HK-2 (cell line): ENCODE data around the gene PABPC3.
A peak's percentile ranks its signal among the peaks of the same experiment; 100 is the strongest.

ENCODE experiments used
- DNase-seq: peaks from one replicate; pipeline ENCODE4 v3.0.0-alpha.2; 2018; ENCODE audit not compliant: unreplicated experiment

The PABPC3 gene

GRCh38 chr13:25111585-25111956 is 15.6 kb downstream of the PABPC3 start:
- DNase-seq = no peak

GRCh38 chr13:25112695-25113255 is 16.8 kb downstream of the PABPC3 start:
- no peak for DNase-seq

DNA sequence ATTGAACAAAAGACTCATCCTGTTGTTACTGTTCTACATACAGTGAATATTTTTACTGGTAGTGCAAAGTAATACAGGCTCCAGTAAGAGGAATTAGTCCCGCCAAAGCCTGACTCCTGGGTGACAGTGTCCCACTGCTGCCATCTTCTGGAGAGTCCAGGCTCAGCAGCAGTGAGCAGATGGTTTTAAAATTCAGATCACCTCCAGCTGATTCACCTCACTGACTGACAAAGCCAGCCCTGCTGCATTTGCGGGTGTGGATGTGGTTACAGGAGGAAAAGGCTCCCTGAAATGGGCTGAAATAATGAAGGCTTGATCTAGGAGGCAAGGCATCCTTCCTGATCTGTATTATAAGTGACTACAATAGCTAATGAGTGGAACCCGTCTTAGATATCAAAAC is 18.3 kb downstream of the PABPC3 start:
- peak; percentile 68 for DNase-seq

- no peak for DNase-seq
Measured at GRCh38 chr13:25116044-25116443, 20.1 kb downstream of the PABPC3 start.

GRCh38 chr13:25117312-25117711 is 21.4 kb downstream of the PABPC3 start:
- no peak for DNase-seq

DNA sequence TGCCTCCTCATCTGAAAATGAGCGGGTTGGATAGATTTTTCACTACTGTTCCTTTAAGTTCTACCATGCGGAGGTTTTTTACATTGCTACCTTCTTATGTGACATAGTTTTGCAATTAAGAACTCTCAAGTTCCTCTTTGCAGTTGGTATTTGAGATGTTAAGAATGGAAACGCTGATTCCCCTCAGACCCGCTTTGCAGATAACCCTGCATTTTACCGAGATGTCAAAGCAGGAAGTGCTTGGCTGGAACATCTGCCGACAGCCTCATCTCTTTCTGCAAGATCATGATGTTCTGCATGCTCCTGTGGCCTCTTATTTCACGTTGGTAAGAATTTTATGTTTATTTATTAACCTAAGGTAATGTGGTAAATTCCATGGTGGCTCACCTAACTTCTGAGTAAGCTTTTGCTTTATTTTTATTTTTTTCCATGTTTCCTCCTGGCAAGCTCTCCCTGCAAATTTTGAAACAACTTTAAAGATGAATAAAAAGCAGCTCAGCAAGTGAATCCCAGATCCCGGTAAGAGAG is 22.5 kb downstream of the PABPC3 start:
- no peak for DNase-seq

- no peak for DNase-seq
Measured at GRCh38 chr13:25130944-25131343, 35.0 kb downstream of the PABPC3 start.

DNA sequence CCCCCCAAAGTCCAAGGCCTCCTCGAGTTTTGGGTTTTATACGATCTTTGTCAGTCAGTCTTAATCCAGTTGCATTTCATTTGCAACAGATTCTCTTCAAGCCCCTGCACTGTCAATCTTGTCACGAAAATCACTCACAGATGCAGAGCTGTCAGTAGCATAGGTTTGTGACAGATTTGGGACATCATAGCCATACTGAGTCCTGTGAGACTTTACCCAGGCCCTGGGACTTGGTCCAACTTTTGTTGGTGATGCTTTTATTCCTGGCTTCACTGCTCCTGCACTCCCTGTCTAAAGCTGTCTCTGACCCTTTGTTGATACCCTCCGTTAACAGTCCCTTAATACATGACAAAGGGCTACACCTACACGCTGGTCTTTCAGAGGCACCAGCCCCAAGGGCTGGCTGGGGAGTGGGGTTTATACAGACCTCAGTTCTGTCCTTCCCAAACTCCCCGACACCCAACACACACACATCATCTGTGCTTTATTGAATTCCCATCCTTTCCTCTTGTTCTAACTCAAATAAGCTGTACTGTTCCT is 36.0 kb downstream of the PABPC3 start:
- no peak for DNase-seq

GRCh38 chr13:25132751-25133390 is 36.9 kb downstream of the PABPC3 start:
- DNase-seq = no peak

DNA sequence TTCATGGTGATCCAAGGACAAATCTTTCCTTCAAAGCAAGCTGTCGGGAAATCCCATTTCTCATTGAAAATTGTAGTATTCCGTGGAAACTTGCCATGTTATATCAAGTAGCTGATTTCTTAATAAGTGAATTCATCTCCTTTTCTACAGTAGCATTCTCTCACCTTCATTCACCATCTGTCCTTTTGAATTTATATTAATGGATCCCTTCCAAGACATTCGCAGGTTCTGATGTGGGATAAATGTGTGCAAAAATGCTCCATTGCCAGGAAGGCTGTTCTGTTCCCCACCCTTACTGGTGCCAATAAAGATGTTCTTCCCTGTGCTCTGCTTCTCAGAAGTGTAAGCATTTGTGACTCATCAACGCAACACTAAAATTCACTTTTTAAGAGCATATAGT is 40.0 kb downstream of the PABPC3 start:
- no peak for DNase-seq

DNA sequence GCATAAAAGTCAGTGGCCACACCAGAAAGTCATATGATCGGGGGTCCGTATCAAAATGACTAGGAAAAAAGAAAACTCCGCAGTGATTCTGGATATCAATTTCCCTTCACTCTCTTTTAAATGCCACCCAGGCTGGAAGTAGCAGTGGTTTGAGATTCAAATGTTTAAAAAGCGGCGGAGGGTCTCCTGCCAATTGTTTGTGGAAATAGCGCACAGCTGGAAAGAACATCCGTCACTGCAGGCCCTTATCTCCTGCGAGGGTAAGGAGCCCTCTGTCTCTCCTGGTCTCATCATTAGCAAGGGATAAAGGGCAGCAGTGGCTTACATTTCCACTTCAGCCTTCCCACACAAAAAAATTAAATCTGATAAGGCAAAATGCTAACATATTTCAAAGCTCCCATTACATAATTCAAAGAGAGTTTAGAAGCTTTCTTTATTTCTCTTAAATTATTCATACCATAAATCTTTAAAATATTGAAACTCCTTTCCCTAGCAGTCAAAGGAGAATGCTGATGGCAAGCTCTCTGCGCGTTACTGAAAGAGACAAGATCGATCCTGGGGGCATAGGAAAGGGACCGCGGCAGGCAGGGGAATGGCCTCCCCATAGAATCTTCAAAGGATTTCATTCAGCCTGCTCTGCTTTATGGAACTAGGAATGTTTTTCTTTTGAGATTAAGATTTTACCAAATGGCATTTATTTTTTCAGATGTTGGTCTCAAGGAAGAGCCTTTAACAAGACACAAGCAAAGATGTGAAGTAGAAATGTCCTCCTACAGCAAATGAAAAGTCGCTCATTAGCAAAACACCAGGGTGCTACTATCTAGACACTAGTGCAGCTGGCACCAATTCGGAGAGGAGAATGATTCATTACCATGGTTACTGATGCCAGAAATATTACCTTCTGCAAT is 41.2 kb downstream of the PABPC3 start:
- DNase-seq = no peak

DNA sequence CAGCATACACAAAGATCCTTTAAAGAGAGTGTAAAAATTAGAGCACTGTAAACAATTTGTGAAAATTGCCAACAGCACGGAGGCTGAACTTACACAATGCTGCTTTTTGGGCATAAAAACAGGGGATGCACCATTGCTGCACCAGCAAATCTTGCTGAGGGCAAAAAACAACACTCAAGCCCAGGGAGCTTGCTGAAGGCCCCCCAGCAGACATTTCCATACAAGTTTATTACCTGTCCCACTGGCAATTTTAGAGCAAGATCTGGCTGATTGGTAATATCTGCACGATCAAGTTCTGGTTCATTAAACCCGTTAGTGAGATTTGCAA is 41.8 kb downstream of the PABPC3 start:
- no peak for DNase-seq

GRCh38 chr13:25141042-25141441 is 45.1 kb downstream of the PABPC3 start:
- DNase-seq = no peak

DNA sequence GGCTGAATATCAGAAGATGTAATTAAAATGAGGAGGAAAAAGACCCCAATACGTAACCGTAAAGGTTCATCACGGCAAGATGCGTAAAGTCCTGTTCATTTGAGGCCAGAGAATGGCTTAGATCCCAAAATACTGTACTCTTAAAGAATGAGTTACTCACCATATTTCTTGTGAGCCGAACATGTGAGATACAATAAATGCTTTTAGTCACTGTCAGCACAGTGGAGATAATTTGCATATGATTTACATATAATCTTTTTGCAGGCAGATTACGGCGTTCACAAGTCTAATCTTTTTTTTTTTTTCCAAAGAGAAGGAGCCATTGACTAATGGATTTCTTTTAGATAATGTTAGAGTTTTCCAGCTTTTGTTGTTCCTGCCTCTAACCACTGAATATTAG is 47.8 kb downstream of the PABPC3 start:
- DNase-seq = no peak

DNA sequence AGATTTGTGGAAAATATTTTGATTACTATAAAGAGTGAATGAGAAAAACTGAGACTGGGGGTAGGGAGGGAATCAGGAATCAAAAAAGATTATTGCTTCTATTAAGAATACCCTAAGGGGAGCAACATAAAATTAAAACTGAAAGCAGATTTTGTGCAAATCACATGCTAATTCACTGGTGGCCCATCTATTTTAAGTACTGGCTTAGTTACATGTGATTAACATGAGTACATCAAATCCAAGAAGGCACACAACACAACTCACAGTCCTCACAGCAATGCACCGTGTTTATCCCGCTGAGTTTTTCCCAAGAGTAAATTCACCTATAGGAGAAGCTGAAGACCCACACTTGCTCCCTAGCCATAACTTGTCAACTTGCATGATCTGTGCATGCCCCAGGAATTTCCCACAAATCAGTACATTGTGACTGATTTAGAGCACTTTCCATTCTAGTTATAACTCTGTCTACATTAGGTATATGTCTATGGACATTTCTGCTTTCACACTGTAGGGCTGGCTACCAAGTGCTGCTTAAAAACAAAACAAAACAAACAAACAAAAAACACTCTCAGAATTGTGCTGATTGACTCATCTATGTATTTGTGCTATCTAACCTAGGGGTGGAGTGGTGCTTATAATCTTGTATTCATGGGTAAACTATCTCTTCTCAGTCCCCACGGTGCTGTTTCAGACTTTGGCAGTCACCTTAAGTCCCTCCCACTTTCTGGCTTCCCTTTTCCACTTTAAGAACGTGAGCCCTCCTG is 51.9 kb downstream of the PABPC3 start:
- no peak for DNase-seq

GRCh38 chr13:25148402-25148771 is 52.5 kb downstream of the PABPC3 start:
- no peak for DNase-seq
